Suprapubic skin (tissue), 4 donors: ENCODE data around the gene IFI16. TPM values are rescaled to one million over a fixed set of nuclear protein-coding genes. Genes with fewer than 3 reads are reported as not detected.

ENCODE experiments used
- DNase-seq, 2 donors: peaks; one replicate each; pipeline ENCODE4 v3.0.0-alpha.2; 2019; ENCODE audit warnings: low spot score in 2 of 2
- H3K27ac ChIP-seq: fragments of 200-600 bp; sonication (generic); one replicate; pipeline ENCODE4 v1.5.1; 2019
- H3K27me3 ChIP-seq: fragments of 200-600 bp; sonication (generic); one replicate; pipeline ENCODE4 v1.5.1; 2019
- H3K36me3 ChIP-seq: fragments of 200-600 bp; sonication (generic); one replicate; pipeline ENCODE4 v1.5.1; 2019
- H3K4me1 ChIP-seq: fragments of 200-600 bp; sonication (generic); one replicate; pipeline ENCODE4 v1.5.1; 2019
- H3K4me3 ChIP-seq: fragments of 200-600 bp; sonication (generic); one replicate; pipeline ENCODE4 v1.5.1; 2019; ENCODE audit warnings: mild to moderate bottlenecking
- H3K9me3 ChIP-seq: fragments of 200-600 bp; sonication (generic); one replicate; pipeline ENCODE4 v1.5.1; 2019
- CTCF ChIP-seq, 2 donors: fragments of 200-600 bp in 1 of 2; fragments of 450-650 bp in 1 of 2; sonication (generic) in 1 of 2; IDR thresholded peaks; one replicate each; pipeline ENCODE4 v1.5.1; 2016 to 2019; ENCODE audit warnings: antibody characterized with exemption in 2 of 2, mild to moderate bottlenecking in 1 of 2, moderate library complexity in 1 of 2
- EP300 ChIP-seq: sonication (generic); formaldehyde crosslinking; IDR thresholded peaks from one replicate; pipeline ENCODE4 v1.6.1; 2017; ENCODE audit warnings: antibody characterized with exemption
- POLR2A ChIP-seq, 2 donors: fragments of 450-650 bp; IDR thresholded peaks; one replicate each; pipeline ENCODE4 v1.6.1; 2017; ENCODE audit warnings: antibody characterized with exemption in 2 of 2, mild to moderate bottlenecking in 2 of 2, moderate library complexity in 2 of 2
- POLR2AphosphoS5 ChIP-seq, 3 donors: sonication (generic); formaldehyde crosslinking; IDR thresholded peaks; one replicate each; pipeline ENCODE4 v1.6.1; 2017; ENCODE audit warnings: antibody characterized with exemption in 3 of 3
- WGBS: methylation state at CpG from one replicate; pipeline ENCODE4 v1.1.5; 2018; 5-methylcytosine and 5-hydroxymethylcytosine counted together
- total RNA-seq, 4 donors: library from RNA; depleted of rRNA; stranded (reverse); fragments of >200 nt; gene quantifications; one replicate each; pipeline ENCODE4 v1.1.0, GENCODE V29; 2016

The IFI16 gene
- total RNA-seq, 4 donors from 2014 or later, result 52.3 to 70.4 (median 66.0) TPM

- H3K4me1 ChIP-seq, result no peaks in the 10 kb centered on the region
- no peaks in the 10 kb centered on the region for H3K9me3 ChIP-seq
- H3K27me3 ChIP-seq, result no peaks in the 10 kb centered on the region
- no peak for DNase-seq
- no peak for TF ChIP-seq POLR2AphosphoS5 (IDR thresholded peaks at IDR 0.05)
- no peak for TF ChIP-seq EP300
- TF ChIP-seq CTCF (IDR thresholded peaks at IDR 0.05), result no peak
- TF ChIP-seq POLR2A (IDR thresholded peaks at IDR 0.05), result no peak
- WGBS, result 55% methylated on average over 1 of the region's 1 CpG
- H3K36me3 ChIP-seq, result no peaks in the 10 kb centered on the region
- H3K27ac ChIP-seq, result no peak overlapping the region
- no peak overlapping the region for H3K4me3 ChIP-seq
Observed at GRCh38 chr1:159081626-159082025, 71.9 kb downstream of the IFI16 start.

GRCh38 chr1:159083013-159083412 lies 73.3 kb downstream of the IFI16 start:
- Histone ChIP-seq H3K4me3 (no peak overlapping the region), H3K9me3 (no peaks in the 10 kb centered on the region), H3K4me1 (no peaks in the 10 kb centered on the region), H3K27ac (no peak overlapping the region), H3K36me3 (no peaks in the 10 kb centered on the region), H3K27me3 (no peaks in the 10 kb centered on the region)
- DNase-seq, result no peak
- 81% methylated on average over 1 of the region's 1 CpG for WGBS
- TF ChIP-seq EP300 (no peak), CTCF (IDR thresholded peaks at IDR 0.05) (no peak)

- H3K4me1 ChIP-seq, result peaks cover 4% of the 10 kb centered on the region
- no peak overlapping the region for H3K27ac ChIP-seq
- no peak overlapping the region for H3K4me3 ChIP-seq
- no peaks in the 10 kb centered on the region for H3K9me3 ChIP-seq
- TF ChIP-seq EP300 (no peak), POLR2AphosphoS5 (IDR thresholded peaks at IDR 0.05) (no peak), POLR2A (IDR thresholded peaks at IDR 0.05) (no peak), CTCF (IDR thresholded peaks at IDR 0.05) (no peak)
- no peaks in the 10 kb centered on the region for H3K27me3 ChIP-seq
- WGBS, result 88% methylated on average over 3 of the region's 3 CpGs
- H3K36me3 ChIP-seq, result no peaks in the 10 kb centered on the region
- no peak for DNase-seq
Observed at GRCh38 chr1:159084152-159084551, 74.4 kb downstream of the IFI16 start.

GRCh38 chr1:159084867-159085266 lies 75.2 kb downstream of the IFI16 start:
- Histone ChIP-seq H3K27me3 (no peaks in the 10 kb centered on the region), H3K27ac (no peak overlapping the region), H3K4me1 (peaks cover 4% of the 10 kb centered on the region), H3K9me3 (no peaks in the 10 kb centered on the region), H3K4me3 (no peak overlapping the region), H3K36me3 (no peaks in the 10 kb centered on the region)
- TF ChIP-seq POLR2A (IDR thresholded peaks at IDR 0.05) (no peak), CTCF (IDR thresholded peaks at IDR 0.05) (no peak), POLR2AphosphoS5 (IDR thresholded peaks at IDR 0.05) (no peak), EP300 (no peak)
- DNase-seq, result no peak
- WGBS, result 79% methylated on average over 3 of the region's 3 CpGs

GRCh38 chr1:159088050-159088449 lies 78.3 kb downstream of the IFI16 start:
- 9% methylated on average over 2 of the region's 2 CpGs for WGBS
- H3K27ac ChIP-seq, result no peak overlapping the region

GRCh38 chr1:159088546-159089183 lies 79.0 kb downstream of the IFI16 start:
- peaks cover 4% of the 10 kb centered on the region for H3K4me1 ChIP-seq
- 74% methylated on average over 6 of the region's 6 CpGs for WGBS
- TF ChIP-seq POLR2A (IDR thresholded peaks at IDR 0.05) (no peak), EP300 (no peak), CTCF (IDR thresholded peaks at IDR 0.05) (no peak), POLR2AphosphoS5 (IDR thresholded peaks at IDR 0.05) (no peak)
- no peak overlapping the region for H3K27ac ChIP-seq
- no peak for DNase-seq
- H3K27me3 ChIP-seq, result no peaks in the 10 kb centered on the region
- no peaks in the 10 kb centered on the region for H3K9me3 ChIP-seq
- H3K4me3 ChIP-seq, result no peak overlapping the region
- no peaks in the 10 kb centered on the region for H3K36me3 ChIP-seq

More at GRCh38 chr1:159088050-159088449, 78.3 kb downstream of the IFI16 start:
- no peak for DNase-seq
- H3K27me3 ChIP-seq, result no peaks in the 10 kb centered on the region
- no peak overlapping the region for H3K4me3 ChIP-seq
- H3K36me3 ChIP-seq, result no peaks in the 10 kb centered on the region
- no peak for TF ChIP-seq POLR2A (IDR thresholded peaks at IDR 0.05)
- H3K9me3 ChIP-seq, result no peaks in the 10 kb centered on the region
- H3K4me1 ChIP-seq, result peaks cover 4% of the 10 kb centered on the region
